NB4 (cell line): ENCODE results near the gene FTSJ1.

Experiments used
- CTCF ChIP-seq: IDR thresholded peaks from one replicate; pipeline ENCODE4 v1.5.1; 2012; ENCODE audit warnings: low read depth, low read length
- MAX ChIP-seq: IDR thresholded peaks from 2 replicates; pipeline ENCODE4 v1.6.1; 2011; ENCODE audit warnings: low read depth, low read length
- MYC ChIP-seq: IDR thresholded peaks from 2 replicates; pipeline ENCODE4 v1.6.1; 2011; ENCODE audit warnings: low read depth, low read length
- POLR2A ChIP-seq: IDR thresholded peaks from 2 replicates; pipeline ENCODE4 v1.6.1; 2011; ENCODE audit warnings: mild to moderate bottlenecking; ENCODE audit not compliant: insufficient read length; ENCODE audit errors: extremely low read depth

DNA sequence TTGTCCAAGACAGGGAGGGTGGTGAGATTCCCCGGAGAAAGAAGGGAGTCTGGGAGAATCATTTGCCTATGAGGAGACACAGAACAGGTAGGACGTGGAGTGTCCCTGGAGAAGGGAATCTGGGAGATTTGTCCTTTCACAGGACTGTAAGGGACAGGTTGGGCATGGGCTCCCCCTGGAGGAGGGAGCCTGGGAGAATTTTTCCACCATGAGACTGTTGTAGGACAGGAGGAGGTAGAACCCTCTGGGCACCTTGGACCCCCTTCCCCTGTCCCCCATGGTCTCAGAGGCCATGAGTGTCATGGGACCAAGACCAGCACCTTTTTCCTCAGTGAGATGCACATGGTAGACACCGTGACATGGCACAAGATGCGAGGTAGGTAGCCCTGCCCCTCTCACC, 35.6 kb downstream of the FTSJ1 start:
- TF ChIP-seq CTCF, result peak; percentile 52
- TF ChIP-seq POLR2A, result no peak
- no peak for TF ChIP-seq MAX
- no peak for TF ChIP-seq MYC
